Measurements from ENCODE around the gene SELENOM.

Gene SELENOM

GRCh38 chr22:31083377-31083768, 24.0 kb downstream of the SELENOM start:
- peak overlapping the region; percentile 95 for H3K4me2 ChIP-seq
- peak overlapping the region; percentile 97; the same call in 1 of the 2 replicates for H3K9ac ChIP-seq
- H2AFZ ChIP-seq (ENCODE audit: low read depth), result no peak overlapping the region
- H3K27ac ChIP-seq, result peak overlapping the region; percentile 94; the same call in 1 of the 2 replicates
- no peaks in the 10 kb centered on the region for H3K36me3 ChIP-seq (ENCODE audit: insufficient read depth)
- H3K4me1 ChIP-seq (ENCODE audit: low read depth, poor library complexity, severe bottlenecking), result peaks cover 32% of the 10 kb centered on the region
- H3K4me3 ChIP-seq (IDR thresholded peaks at IDR 0.05; ENCODE audit: insufficient read depth, low read depth, low read length), result no peak overlapping the region
- 0 out of 2 replicates have a peak, but pooled peaks cover 9% of the 10 kb centered on the region for H3K79me2 ChIP-seq (ENCODE audit: insufficient read depth, low read depth)
- TF ChIP-seq CTCF (conservative IDR thresholded peaks at IDR 0.05; ENCODE audit: low read depth, low read length), result no peak
- no peaks in the 10 kb centered on the region for H4K20me1 ChIP-seq (ENCODE audit: insufficient read depth)
- no peaks in the 10 kb centered on the region for H3K27me3 ChIP-seq (ENCODE audit: insufficient read depth, low read depth)

- Histone ChIP-seq H2AFZ (ENCODE audit: low read depth) (no peak overlapping the region), H3K9ac (no peak overlapping the region), H3K27ac (no peak overlapping the region), H3K4me1 (ENCODE audit: low read depth, poor library complexity, severe bottlenecking) (peaks cover 32% of the 10 kb centered on the region), H3K79me2 (ENCODE audit: insufficient read depth, low read depth) (0 out of 2 replicates have a peak, but pooled peaks cover 9% of the 10 kb centered on the region), H3K4me3 (IDR thresholded peaks at IDR 0.05; ENCODE audit: insufficient read depth, low read depth, low read length) (no peak overlapping the region), H3K4me2 (peak overlapping the region; percentile 95; the same call in 1 of the 2 replicates), H3K36me3 (ENCODE audit: insufficient read depth) (no peaks in the 10 kb centered on the region), H3K27me3 (ENCODE audit: insufficient read depth, low read depth) (no peaks in the 10 kb centered on the region), H4K20me1 (ENCODE audit: insufficient read depth) (no peaks in the 10 kb centered on the region)
- TF ChIP-seq CTCF (conservative IDR thresholded peaks at IDR 0.05; ENCODE audit: low read depth, low read length), result peak; percentile 58
These were observed 24.6 kb downstream of the SELENOM start for GRCh38 chr22:31082606-31083376.

GRCh38 chr22:31081963-31082605, 25.3 kb downstream of the SELENOM start:
- no peaks in the 10 kb centered on the region for H3K36me3 ChIP-seq (ENCODE audit: insufficient read depth)
- no peaks in the 10 kb centered on the region for H4K20me1 ChIP-seq (ENCODE audit: insufficient read depth)
- no peak overlapping the region for H3K4me3 ChIP-seq (IDR thresholded peaks at IDR 0.05; ENCODE audit: insufficient read depth, low read depth, low read length)
- H3K27ac ChIP-seq, result no peak overlapping the region
- peak overlapping the region; percentile 62 for H3K4me2 ChIP-seq
- no peak overlapping the region for H3K9ac ChIP-seq
- H3K4me1 ChIP-seq (ENCODE audit: low read depth, poor library complexity, severe bottlenecking), result peaks cover 32% of the 10 kb centered on the region
- H2AFZ ChIP-seq (ENCODE audit: low read depth), result no peak overlapping the region
- no peak for TF ChIP-seq CTCF (conservative IDR thresholded peaks at IDR 0.05; ENCODE audit: low read depth, low read length)
- H3K27me3 ChIP-seq (ENCODE audit: insufficient read depth, low read depth), result no peaks in the 10 kb centered on the region
- H3K79me2 ChIP-seq (ENCODE audit: insufficient read depth, low read depth), result 0 out of 2 replicates have a peak, but pooled peaks cover 9% of the 10 kb centered on the region

- H2AFZ ChIP-seq (ENCODE audit: low read depth), result peak within 1 kb of the TSS; percentile 94
- no peak within 1 kb of the TSS for H3K4me3 ChIP-seq (IDR thresholded peaks at IDR 0.05; ENCODE audit: insufficient read depth, low read depth, low read length)
- H3K36me3 ChIP-seq (ENCODE audit: insufficient read depth), result no peaks in the 10 kb centered on the region
- H3K27ac ChIP-seq, result peak within 1 kb of the TSS; percentile 45; the same call in 1 of the 2 replicates
- H3K4me1 ChIP-seq (ENCODE audit: low read depth, poor library complexity, severe bottlenecking), result peaks cover 32% of the 10 kb centered on the region
- no peaks in the 10 kb centered on the region for H3K27me3 ChIP-seq (ENCODE audit: insufficient read depth, low read depth)
- 0 out of 2 replicates have a peak, but pooled peaks cover 9% of the 10 kb centered on the region for H3K79me2 ChIP-seq (ENCODE audit: insufficient read depth, low read depth)
- H3K4me2 ChIP-seq, result peak within 1 kb of the TSS; percentile 62
- H4K20me1 ChIP-seq (ENCODE audit: insufficient read depth), result no peaks in the 10 kb centered on the region
- no peak for TF ChIP-seq CTCF (conservative IDR thresholded peaks at IDR 0.05; ENCODE audit: low read depth, low read length)
- peak within 1 kb of the TSS; percentile 64 for H3K9ac ChIP-seq
These were observed 26.3 kb downstream of the SELENOM start, which contains the start of gene SMTN for GRCh38 chr22:31080848-31081649. SMTN (plus strand) TSS chr22:31081318; CDS start chr22:31083259, 1,941 bp downstream.
